GM23338 (cell line): ENCODE measurements around the gene XYLT1. TPM values are rescaled to one million over a fixed set of nuclear protein-coding genes. Genes with fewer than 3 reads are reported as not detected.

Experiments
- ATAC-seq: fragments of 200-7000 bp; cut with Tn5 transposase; 3 replicates; pipeline ENCODE4 v1.9.1; 2020
- DNase-seq: peaks from one replicate; pipeline ENCODE4 v3.0.0-alpha.2; 2015; ENCODE audit warnings: low spot score
- H2AFZ ChIP-seq: fragments of 200-600 bp; sonication (generic); 2 replicates; pipeline ENCODE4 v1.8.0; 2016; ENCODE audit warnings: antibody characterized with exemption, mild to moderate bottlenecking, moderate library complexity
- H3F3A ChIP-seq: fragments of 200-600 bp; sonication (generic); replicated peaks from 2 replicates; pipeline ENCODE4 v1.8.0; 2017; ENCODE audit warnings: antibody characterized with exemption, mixed run types, low read depth
- H3K27ac ChIP-seq: fragments of 200-600 bp; sonication (generic); 2 replicates; pipeline ENCODE4 v1.6.1; 2016; ENCODE audit warnings: low read depth
- H3K27me3 ChIP-seq: fragments of 200-600 bp; sonication (generic); 2 replicates; pipeline ENCODE4 v1.8.0; 2016; ENCODE audit warnings: mild to moderate bottlenecking, mixed run types, moderate library complexity; ENCODE audit not compliant: insufficient read depth
- H3K36me3 ChIP-seq: fragments of 200-600 bp; sonication (generic); 2 replicates; pipeline ENCODE4 v1.8.0; 2016; ENCODE audit warnings: mild to moderate bottlenecking; ENCODE audit not compliant: insufficient read depth
- H3K4me1 ChIP-seq: fragments of 200-600 bp; sonication (generic); 2 replicates; pipeline ENCODE4 v1.8.0; 2016; ENCODE audit warnings: mild to moderate bottlenecking, moderate library complexity; ENCODE audit not compliant: insufficient read depth
- H3K4me2 ChIP-seq: fragments of 200-600 bp; sonication (generic); 2 replicates; pipeline ENCODE4 v1.7.1; 2017; ENCODE audit warnings: mixed run types
- H3K4me3 ChIP-seq: fragments of 200-600 bp; sonication (generic); 2 replicates; pipeline ENCODE4 v1.6.1; 2016; ENCODE audit warnings: mixed run types
- H3K79me2 ChIP-seq: fragments of 200-600 bp; sonication (generic); replicated peaks from 2 replicates; pipeline ENCODE4 v1.8.0; 2017; ENCODE audit warnings: mild to moderate bottlenecking; ENCODE audit not compliant: insufficient read depth
- H3K9me2 ChIP-seq: fragments of 200-600 bp; sonication (generic); 2 replicates; pipeline ENCODE4 v1.8.0; 2017; ENCODE audit not compliant: insufficient read depth
- H4K20me1 ChIP-seq: fragments of 200-600 bp; sonication (generic); replicated peaks from 2 replicates; pipeline ENCODE4 v1.8.0; 2017; ENCODE audit warnings: mild to moderate bottlenecking; ENCODE audit not compliant: insufficient read depth
- H3K27ac Mint-ChIP-seq: 2 replicates; pipeline ENCODE4 v1.8.0; 2020; ENCODE audit warnings: inconsistent platforms, mild to moderate bottlenecking, moderate library complexity, mixed read lengths
- H3K27me3 Mint-ChIP-seq: 3 replicates; pipeline ENCODE4 v1.8.0; 2022; ENCODE audit warnings: low read depth, mild to moderate bottlenecking, moderate library complexity, mixed read lengths, inconsistent platforms; ENCODE audit not compliant: insufficient read depth, poor library complexity
- H3K36me3 Mint-ChIP-seq: 3 replicates; pipeline ENCODE4 v1.8.0; 2021; ENCODE audit warnings: low read depth, mild to moderate bottlenecking, inconsistent platforms, moderate library complexity, mixed read lengths
- H3K4me1 Mint-ChIP-seq: 3 replicates; pipeline ENCODE4 v1.8.0; 2020; ENCODE audit warnings: mild to moderate bottlenecking, inconsistent platforms, mixed read lengths
- H3K4me3 Mint-ChIP-seq: 3 replicates; pipeline ENCODE4 v1.8.0; 2021; ENCODE audit warnings: moderate library complexity, mild to moderate bottlenecking, inconsistent platforms, mixed read lengths
- H3K9me3 Mint-ChIP-seq: 3 replicates; pipeline ENCODE4 v1.8.0; 2020; ENCODE audit warnings: moderate library complexity, mild to moderate bottlenecking, inconsistent platforms, mixed read lengths
- CREB1 ChIP-seq: fragments of 250-450 bp; sonication (Bioruptor Pico); IDR thresholded peaks from 2 replicates; pipeline ENCODE4 v1.5.0; 2020; ENCODE audit warnings: low read depth, mild to moderate bottlenecking, moderate library complexity
- EZH2phosphoT487 ChIP-seq: fragments of 200-600 bp; sonication (generic); IDR thresholded peaks from one replicate; pipeline ENCODE4 v1.8.1; 2018; ENCODE audit warnings: antibody characterized with exemption; ENCODE audit not compliant: unreplicated experiment
- JUNB ChIP-seq: IDR thresholded peaks from one replicate; pipeline ENCODE4 v1.6.1; 2016; ENCODE audit warnings: antibody characterized with exemption; ENCODE audit not compliant: unreplicated experiment
- POLR2AphosphoS5 ChIP-seq: IDR thresholded peaks from 2 replicates; pipeline ENCODE4 v1.6.1; 2016; ENCODE audit warnings: antibody characterized with exemption, low read depth
- REST ChIP-seq: IDR thresholded peaks from one replicate; pipeline ENCODE4 v1.6.1; 2018; ENCODE audit warnings: antibody characterized with exemption; ENCODE audit not compliant: unreplicated experiment
- ZNF114 ChIP-seq: fragments of 250-450 bp; sonication (Bioruptor Pico); IDR thresholded peaks from 2 replicates; pipeline ENCODE4 v1.5.0; 2020; ENCODE audit warnings: mild to moderate bottlenecking, moderate library complexity
- ZNF331 ChIP-seq: fragments of 250-450 bp; sonication (Bioruptor Pico); IDR thresholded peaks from 2 replicates; pipeline ENCODE4 v1.5.0; 2020; ENCODE audit warnings: low read depth, mild to moderate bottlenecking, moderate library complexity
- polyA plus RNA-seq: library from polyadenylated mRNA; unstranded; fragments of >200 nt; fragmentation: Nextera tagmentation; extraction: Ambion mirVana; gene quantifications from 2 replicates; pipeline ENCODE4 v1.2.1, GENCODE V29; 2016
- total RNA-seq: library from RNA; depleted of rRNA; stranded (reverse); fragments of >200 nt; shearing (Covaris generic); gene quantifications from 2 replicates; pipeline ENCODE4 v1.2.3, GENCODE V29; 2014
- TF ChIP-seq, protein P1 (sequence below), 2 experiments: fragments of 200-600 bp in 1 of 2; sonication (generic) in 1 of 2; conservative IDR thresholded peaks; 2 replicates each; pipeline versions ENCODE4 v1.5.1 to v1.6.1; 2016 to 2017; ENCODE audit warnings: antibody characterized with exemption in 2 of 2, low read depth in 2 of 2, mild to moderate bottlenecking in 2 of 2, moderate library complexity in 1 of 2

Gene XYLT1
- total and polyA plus RNA-seq, 2 experiments from 2014 or later: 3.5 to 24.7 TPM

DNA sequence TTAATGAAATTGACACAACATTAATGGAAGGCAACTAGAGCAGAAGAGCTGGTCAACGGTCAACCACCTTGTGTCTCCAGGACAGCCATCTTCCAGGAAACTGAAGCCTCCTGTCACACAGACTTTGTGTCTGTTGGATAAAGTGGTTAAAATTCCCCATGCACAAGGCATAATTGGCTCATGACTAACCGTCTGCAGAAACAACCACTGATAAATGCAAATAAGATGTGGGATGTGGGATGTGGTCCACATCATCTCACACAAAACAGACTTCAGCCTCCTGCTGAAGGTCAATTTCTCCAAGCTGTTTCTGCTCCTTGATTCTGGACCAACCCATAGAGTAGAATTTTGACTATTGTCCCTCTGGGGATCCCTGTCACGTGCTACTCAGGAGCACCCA lies 26.9 kb upstream of the XYLT1 start:
- H2AFZ ChIP-seq: no peak overlapping the region
- H3K27ac Mint-ChIP-seq: no peak overlapping the region
- no peak for DNase-seq

DNA sequence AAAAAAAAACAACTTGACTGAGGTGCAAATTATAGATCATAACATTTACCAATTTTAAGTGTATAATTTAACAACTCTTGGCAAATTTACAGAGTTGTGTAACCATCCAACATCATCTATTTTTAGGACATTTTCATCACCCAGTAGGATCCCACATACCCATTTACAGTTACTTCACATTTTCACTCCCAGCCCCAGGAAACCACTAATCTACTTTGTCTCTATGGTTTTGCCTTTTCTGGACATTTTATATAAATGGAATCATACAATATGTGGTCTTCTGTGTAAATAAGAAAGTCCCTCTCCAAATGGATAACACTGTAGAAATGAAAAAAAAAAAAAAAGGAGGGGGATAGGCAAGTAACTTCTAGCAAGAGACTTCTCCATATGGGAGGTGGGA lies 26.1 kb upstream of the XYLT1 start:
- H3K36me3 ChIP-seq: no peaks in the 10 kb centered on the region
- H3K9me3 Mint-ChIP-seq: no peaks in the 10 kb centered on the region; the same call in 2 of the 3 replicates
- no peaks in the 10 kb centered on the region for H3F3A ChIP-seq
- no peak overlapping the region for H3K27ac ChIP-seq
- H2AFZ ChIP-seq: no peak overlapping the region
- H3K4me1 Mint-ChIP-seq: no peaks in the 10 kb centered on the region
- no peaks in the 10 kb centered on the region for H3K9me2 ChIP-seq
- no peaks in the 10 kb centered on the region for H3K36me3 Mint-ChIP-seq
- H3K4me2 ChIP-seq: no peak overlapping the region
- H3K27me3 Mint-ChIP-seq: no peaks in the 10 kb centered on the region
- H3K4me1 ChIP-seq: no peaks in the 10 kb centered on the region
- H3K27ac Mint-ChIP-seq: no peak overlapping the region
- H4K20me1 ChIP-seq: no peaks in the 10 kb centered on the region
- H3K4me3 Mint-ChIP-seq: no peak overlapping the region
- H3K79me2 ChIP-seq: no peaks in the 10 kb centered on the region
- TF ChIP-seq ZNF331 (no peak), JUNB (no peak), EZH2phosphoT487 (no peak), POLR2AphosphoS5 (no peak)
- TF ChIP-seq, protein P1, sequence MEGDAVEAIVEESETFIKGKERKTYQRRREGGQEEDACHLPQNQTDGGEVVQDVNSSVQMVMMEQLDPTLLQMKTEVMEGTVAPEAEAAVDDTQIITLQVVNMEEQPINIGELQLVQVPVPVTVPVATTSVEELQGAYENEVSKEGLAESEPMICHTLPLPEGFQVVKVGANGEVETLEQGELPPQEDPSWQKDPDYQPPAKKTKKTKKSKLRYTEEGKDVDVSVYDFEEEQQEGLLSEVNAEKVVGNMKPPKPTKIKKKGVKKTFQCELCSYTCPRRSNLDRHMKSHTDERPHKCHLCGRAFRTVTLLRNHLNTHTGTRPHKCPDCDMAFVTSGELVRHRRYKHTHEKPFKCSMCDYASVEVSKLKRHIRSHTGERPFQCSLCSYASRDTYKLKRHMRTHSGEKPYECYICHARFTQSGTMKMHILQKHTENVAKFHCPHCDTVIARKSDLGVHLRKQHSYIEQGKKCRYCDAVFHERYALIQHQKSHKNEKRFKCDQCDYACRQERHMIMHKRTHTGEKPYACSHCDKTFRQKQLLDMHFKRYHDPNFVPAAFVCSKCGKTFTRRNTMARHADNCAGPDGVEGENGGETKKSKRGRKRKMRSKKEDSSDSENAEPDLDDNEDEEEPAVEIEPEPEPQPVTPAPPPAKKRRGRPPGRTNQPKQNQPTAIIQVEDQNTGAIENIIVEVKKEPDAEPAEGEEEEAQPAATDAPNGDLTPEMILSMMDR (conservative IDR thresholded peaks at IDR 0.05; ENCODE audit: low read depth in 2 of 2): no peak
- no peak overlapping the region for H3K4me3 ChIP-seq
- ATAC-seq (no peak), DNase-seq (no peak)
- H3K27me3 ChIP-seq: no peaks in the 10 kb centered on the region

More for the DNA sequence above, 26.9 kb upstream of the XYLT1 start:
- Histone ChIP-seq H3K27ac (no peak overlapping the region), H3K36me3 (no peaks in the 10 kb centered on the region), H3F3A (no peaks in the 10 kb centered on the region), H3K4me3 (no peak overlapping the region), H4K20me1 (no peaks in the 10 kb centered on the region), H3K4me1 (no peaks in the 10 kb centered on the region), H3K79me2 (no peaks in the 10 kb centered on the region), H3K9me2 (no peaks in the 10 kb centered on the region), H3K4me2 (no peak overlapping the region), H3K27me3 (no peaks in the 10 kb centered on the region)
- TF ChIP-seq CREB1 (CRISPR knock-in tag): no peak
- no peak for TF ChIP-seq ZNF331
- no peak for TF ChIP-seq ZNF114 (CRISPR knock-in tag)
- TF ChIP-seq, protein P1 (conservative IDR thresholded peaks at IDR 0.05; ENCODE audit: low read depth in 2 of 2): no peak
- no peak for TF ChIP-seq REST
- TF ChIP-seq EZH2phosphoT487: no peak
- Mint-ChIP-seq H3K36me3 (no peaks in the 10 kb centered on the region), H3K4me3 (no peak overlapping the region), H3K9me3 (no peaks in the 10 kb centered on the region; the same call in 2 of the 3 replicates), H3K4me1 (no peaks in the 10 kb centered on the region), H3K27me3 (peaks cover under 1% of the 10 kb centered on the region)
- no peak for ATAC-seq
